ENCODE results near the gene SUDS3. TPM values are rescaled to one million over a fixed set of nuclear protein-coding genes. Genes with fewer than 3 reads are reported as not detected.

The SUDS3 gene
- total and polyA plus RNA-seq, 10 of the 15 experiments (the other 5 are each of a cell fraction or from before 2014, with no cell fraction given): 5.2 to 42.8 (median 21.7) TPM

- Histone ChIP-seq H3K4me2 (ENCODE audit: control insufficient read depth, insufficient read depth) (no peak overlapping the region), H3K79me2 (ENCODE audit: control insufficient read depth, insufficient read depth, low read length) (peaks cover 43% of the 10 kb centered on the region)
- no peak; the same call in 2 of the 3 replicates for ATAC-seq
Observed at GRCh38 chr12:118337194-118337838, 39.0 kb upstream of the SUDS3 start.

More at GRCh38 chr12:118337194-118337838, 39.0 kb upstream of the SUDS3 start:
- SMC1A ChIA-PET (ENCODE audit: uncharacterized antibody, unreplicated experiment): interaction anchor here (0.6 to 4.1 kb wide), 6 partner anchors 9 to 154 kb away, joined by 3 to 23 read pairs (median 4); no protein-coding TSS in a partner anchor
- FAIRE-seq: no peak
- POLR2A ChIA-PET: interaction anchor here (0.8 to 1.2 kb wide), 3 partner anchors 12 to 25 kb away, joined by 3 to 6 read pairs (median 3); no protein-coding TSS in a partner anchor
- intact Hi-C loops (cut with micrococcal nuclease; ENCODE audit: unreplicated experiment) (no loop called here), in situ Hi-C loops (cut with MboI) (no loop called here)
- Histone ChIP-seq H3K4me3 (no peak overlapping the region), H2AFZ (ENCODE audit: control insufficient read depth, low read depth, low read length) (no peak overlapping the region), H3K36me3 (ENCODE audit: control insufficient read depth in 2 of 2, insufficient read depth in 2 of 2, low read length in 1 of 2) (peaks cover 0 to 7% of the 10 kb centered on the region in 2 experiments; a peak in 2 of 4 replicates), H3K27me3 (replicated peaks in 1 of 2; ENCODE audit: control insufficient read depth in 2 of 2, insufficient read depth in 2 of 2, low read length in 1 of 2) (no peaks in the 10 kb centered on the region), H3K4me1 (ENCODE audit: control insufficient read depth, insufficient read depth, low read length) (peaks cover 3% of the 10 kb centered on the region; the same call in 1 of the 2 replicates), H3K27ac (ENCODE audit: control insufficient read depth, insufficient read depth) (no peak overlapping the region), H4K20me1 (ENCODE audit: control insufficient read depth, insufficient read depth) (no peaks in the 10 kb centered on the region), H3K9ac (ENCODE audit: control insufficient read depth, insufficient read depth, low read length) (no peak overlapping the region), H3K9me3 (replicated peaks; ENCODE audit: control insufficient read depth, insufficient read depth, low read length) (no peaks in the 10 kb centered on the region; the same call in none of the 3 replicates)
- BruUV-seq (replicated peaks): no TSS peak
- DNase-seq (ENCODE audit: low read depth, low spot score): no peak
- WGBS (ENCODE audit: insufficient coverage, insufficient replicate concordance, low lambda C conversion rate, missing lambda C conversion rate): 82% methylated on average over 6 of the region's 6 CpGs
- CTCF ChIA-PET: interaction anchor here (1.3 to 1.9 kb wide), 2 partner anchors 36 to 39 kb away, joined by 4 to 5 read pairs; partner anchors contain the start of gene SUDS3
- TF ChIP-seq ATF7 (IDR thresholded peaks at IDR 0.05; ENCODE audit: low read depth): no peak
- TF ChIP-seq NBN (IDR thresholded peaks at IDR 0.05): no peak
- TF ChIP-seq NFXL1 (IDR thresholded peaks at IDR 0.05; ENCODE audit: borderline replicate concordance): no peak
- no peak for TF ChIP-seq EZH2 (IDR thresholded peaks at IDR 0.05; ENCODE audit: borderline replicate concordance, control insufficient read depth, low read depth, low read length)
- TF ChIP-seq ASH2L (IDR thresholded peaks at IDR 0.05; ENCODE audit: borderline replicate concordance, low read depth): no peak
- TF ChIP-seq, protein P1, sequence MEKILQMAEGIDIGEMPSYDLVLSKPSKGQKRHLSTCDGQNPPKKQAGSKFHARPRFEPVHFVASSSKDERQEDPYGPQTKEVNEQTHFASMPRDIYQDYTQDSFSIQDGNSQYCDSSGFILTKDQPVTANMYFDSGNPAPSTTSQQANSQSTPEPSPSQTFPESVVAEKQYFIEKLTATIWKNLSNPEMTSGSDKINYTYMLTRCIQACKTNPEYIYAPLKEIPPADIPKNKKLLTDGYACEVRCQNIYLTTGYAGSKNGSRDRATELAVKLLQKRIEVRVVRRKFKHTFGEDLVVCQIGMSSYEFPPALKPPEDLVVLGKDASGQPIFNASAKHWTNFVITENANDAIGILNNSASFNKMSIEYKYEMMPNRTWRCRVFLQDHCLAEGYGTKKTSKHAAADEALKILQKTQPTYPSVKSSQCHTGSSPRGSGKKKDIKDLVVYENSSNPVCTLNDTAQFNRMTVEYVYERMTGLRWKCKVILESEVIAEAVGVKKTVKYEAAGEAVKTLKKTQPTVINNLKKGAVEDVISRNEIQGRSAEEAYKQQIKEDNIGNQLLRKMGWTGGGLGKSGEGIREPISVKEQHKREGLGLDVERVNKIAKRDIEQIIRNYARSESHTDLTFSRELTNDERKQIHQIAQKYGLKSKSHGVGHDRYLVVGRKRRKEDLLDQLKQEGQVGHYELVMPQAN (conservative IDR thresholded peaks at IDR 0.05): no peak
- no peak for TF ChIP-seq RUNX3 (IDR thresholded peaks at IDR 0.05; ENCODE audit: low read length)
- no peak for TF ChIP-seq MEF2B (IDR thresholded peaks at IDR 0.05; ENCODE audit: partially characterized antibody, poor library complexity, severe bottlenecking)
- no peak for TF ChIP-seq EED (IDR thresholded peaks at IDR 0.05; ENCODE audit: low read depth)
- RAD21 ChIA-PET (ENCODE audit: unreplicated experiment): interaction anchor here (0.9 to 1.5 kb wide), 4 partner anchors 9 to 37 kb away, joined by 3 to 7 read pairs (median 3); no protein-coding TSS in a partner anchor
